Measurements from ENCODE around the gene TMC6. TPM values are rescaled to one million over a fixed set of nuclear protein-coding genes. Genes with fewer than 3 reads are reported as not detected.
A peak's percentile ranks its signal among the peaks of the same experiment; 100 is the strongest.

TMC6 gene
- total and polyA plus RNA-seq, 2 of the 13 experiments (the other 11 are each of a cell fraction or from before 2014, with no cell fraction given): 48.4 to 99.1 TPM

GRCh38 chr17:78128551-78129350 lies at the start of gene TMC6 (continued):
- TF ChIP-seq KIAA2018 (CRISPR knock-in tag; IDR thresholded peaks at IDR 0.05; ENCODE audit: borderline replicate concordance) (no peak), ZBTB8A (CRISPR knock-in tag; IDR thresholded peaks at IDR 0.05; ENCODE audit: borderline replicate concordance, low read depth) (no peak), ZNF720 (CRISPR knock-in tag; IDR thresholded peaks at IDR 0.05) (no peak), HDAC6 (IDR thresholded peaks at IDR 0.05; ENCODE audit: low read depth, low read length) (no peak), SOX13 (IDR thresholded peaks at IDR 0.05) (0 out of 2 replicates have a peak, but pooled peaks have one; percentile 42), SOX13 (CRISPR knock-in tag; conservative IDR thresholded peaks at IDR 0.05 in 1 of 2, IDR thresholded peaks at IDR 0.05 in 1 of 2) (peak in 1 of 2 experiments; percentile 43; a peak in 1 of 4 replicates), HIC2 (CRISPR knock-in tag; IDR thresholded peaks at IDR 0.05; ENCODE audit: low read depth) (peak; percentile 67), ZNF770 (CRISPR knock-in tag; IDR thresholded peaks at IDR 0.05) (no peak)

Data from HepG2 (cell line).